Measurements from ENCODE around the gene MCU. TPM values are rescaled to one million over a fixed set of nuclear protein-coding genes. Genes with fewer than 3 reads are reported as not detected.

The MCU gene
- total RNA-seq, 1 donor from 2014 or later = 44.7 TPM

- Histone ChIP-seq H3K27me3 (no peaks in the 10 kb centered on the region), H3K9me3 (no peaks in the 10 kb centered on the region), H3K4me1 (no peaks in the 10 kb centered on the region), H3K36me3 (no peaks in the 10 kb centered on the region), H3K27ac (no peak overlapping the region), H3K4me3 (no peak overlapping the region)
- TF ChIP-seq CTCF (IDR thresholded peaks at IDR 0.05) (no peak), POLR2AphosphoS5 (IDR thresholded peaks at IDR 0.05; ENCODE audit: insufficient read depth in 1 of 2, low read depth in 1 of 2) (no peak), POLR2A (IDR thresholded peaks at IDR 0.05) (no peak)
- intact Hi-C loops (cut with DNase I) = no loop called here
- no peak for DNase-seq (ENCODE audit: extremely low spot score in 2 of 2)
Measured at GRCh38 chr10:72649291-72649690, 42.7 kb upstream of the MCU start.

GRCh38 chr10:72653383-72654096, 38.4 kb upstream of the MCU start:
- H3K27ac ChIP-seq = no peak overlapping the region
- DNase-seq (ENCODE audit: extremely low spot score in 2 of 2) = no peak
- no peaks in the 10 kb centered on the region for H3K9me3 ChIP-seq

GRCh38 chr10:72654720-72655119, 37.2 kb upstream of the MCU start:
- TF ChIP-seq POLR2A (IDR thresholded peaks at IDR 0.05) (no peak), POLR2AphosphoS5 (IDR thresholded peaks at IDR 0.05; ENCODE audit: insufficient read depth in 1 of 2, low read depth in 1 of 2) (no peak)
- Histone ChIP-seq H3K4me1 (no peaks in the 10 kb centered on the region), H3K4me3 (no peak overlapping the region), H3K9me3 (no peaks in the 10 kb centered on the region), H3K27me3 (no peaks in the 10 kb centered on the region), H3K36me3 (no peaks in the 10 kb centered on the region), H3K27ac (no peak overlapping the region)
- no peak for DNase-seq (ENCODE audit: extremely low spot score in 2 of 2)
- intact Hi-C loops (cut with DNase I) = no loop called here

More at GRCh38 chr10:72653383-72654096, 38.4 kb upstream of the MCU start:
- TF ChIP-seq POLR2A (IDR thresholded peaks at IDR 0.05) = no peak
- TF ChIP-seq POLR2AphosphoS5 (IDR thresholded peaks at IDR 0.05; ENCODE audit: insufficient read depth in 1 of 2, low read depth in 1 of 2) = no peak
- no peak for TF ChIP-seq CTCF (IDR thresholded peaks at IDR 0.05)
- H3K4me3 ChIP-seq = no peak overlapping the region
- no peaks in the 10 kb centered on the region for H3K4me1 ChIP-seq
- H3K27me3 ChIP-seq = no peaks in the 10 kb centered on the region
- intact Hi-C loops (cut with DNase I) = no loop called here
- H3K36me3 ChIP-seq = no peaks in the 10 kb centered on the region

- no peaks in the 10 kb centered on the region for H3K4me1 ChIP-seq
- H3K4me3 ChIP-seq = no peak overlapping the region
- no peak overlapping the region for H3K27ac ChIP-seq
- H3K36me3 ChIP-seq = no peaks in the 10 kb centered on the region
- intact Hi-C loops (cut with DNase I) = no loop called here
- no peaks in the 10 kb centered on the region for H3K9me3 ChIP-seq
- no peak for DNase-seq (ENCODE audit: extremely low spot score in 2 of 2)
- no peaks in the 10 kb centered on the region for H3K27me3 ChIP-seq
- TF ChIP-seq POLR2AphosphoS5 (IDR thresholded peaks at IDR 0.05; ENCODE audit: insufficient read depth in 1 of 2, low read depth in 1 of 2) = no peak
- no peak for TF ChIP-seq POLR2A (IDR thresholded peaks at IDR 0.05)
- no peak for TF ChIP-seq CTCF (IDR thresholded peaks at IDR 0.05)
Measured at GRCh38 chr10:72658696-72659400, 33.1 kb upstream of the MCU start.

- Histone ChIP-seq H3K27ac (no peak overlapping the region), H3K4me3 (no peak overlapping the region), H3K9me3 (no peaks in the 10 kb centered on the region), H3K36me3 (no peaks in the 10 kb centered on the region), H3K27me3 (no peaks in the 10 kb centered on the region), H3K4me1 (no peaks in the 10 kb centered on the region)
- DNase-seq (ENCODE audit: extremely low spot score in 2 of 2) = no peak
- intact Hi-C loops (cut with DNase I) = no loop called here
- no peak for TF ChIP-seq CTCF (IDR thresholded peaks at IDR 0.05)
Measured at GRCh38 chr10:72659694-72660093, 32.2 kb upstream of the MCU start.
